HCT116 (cell line): ENCODE results near the gene PACRG. TPM values are rescaled to one million over a fixed set of nuclear protein-coding genes. Genes with fewer than 3 reads are reported as not detected.

Experiments used
- ATAC-seq: fragments of 200-7000 bp; cut with Tn5 transposase; 2 replicates; pipeline ENCODE4 v1.9.1; 2020; ENCODE audit warnings: mild to moderate bottlenecking, moderate library complexity
- BruUV-seq: library from RNA; stranded (reverse); fragments of 400-500 nt; replicated peaks from 2 replicates; lab custom pipeline; 2021; lab: Mats Ljungman, UMichigan
- CTCF ChIA-PET: fragments of 300-600 bp; sonication (Branson Sonifier 250); formaldehyde crosslinking; loops from one replicate; lab custom pipeline; 2021; ENCODE audit warnings: antibody characterized with exemption; lab: Charles Lee
- POLR2A ChIA-PET: fragments of 300-600, 350-600 bp; sonication (Branson Sonifier 250); formaldehyde crosslinking; loops from one replicate; lab custom pipeline; 2021; ENCODE audit warnings: antibody characterized with exemption; lab: Charles Lee
- RAD21 ChIA-PET, 2 experiments: fragments of 300-600 bp; sonication (Branson Sonifier 250); formaldehyde crosslinking; loops; one replicate each; lab custom pipeline; 2023; ENCODE audit warnings: low total read pairs in 2 of 2; ENCODE audit not compliant: uncharacterized antibody in 2 of 2, unreplicated experiment in 2 of 2, low non-redundant PET in 1 of 2; lab: Charles Lee
- DNase-seq: peaks from one replicate; pipeline ENCODE4 v3.0.0-alpha.2; 2010; ENCODE audit warnings: low read depth, low spot score
- H2AFZ ChIP-seq: fragments of 200-600 bp; shearing (Covaris generic), sonication (generic); 2 replicates; pipeline ENCODE4 v1.6.1; 2017; ENCODE audit warnings: low read depth, mixed run types, mixed read lengths, antibody characterized with exemption, low read length; ENCODE audit not compliant: poor library complexity, severe bottlenecking
- H3K27ac ChIP-seq: 2 replicates; pipeline ENCODE4 v1.5.1; 2012; ENCODE audit warnings: low read depth, low read length
- H3K27me3 ChIP-seq: fragments of 200-600 bp; sonication (generic); 2 replicates; pipeline ENCODE4 v1.6.1; 2016; ENCODE audit warnings: mixed run types, low read length, mixed read lengths; ENCODE audit not compliant: insufficient read depth
- H3K36me3 ChIP-seq, 2 experiments: fragments of 200-500 bp in 1 of 2; fragments of 200-600 bp in 1 of 2; sonication (Bioruptor generic) in 1 of 2; sonication (generic) in 1 of 2; 2 replicates each; pipeline versions ENCODE4 v1.5.1 to v1.6.1; 2014 to 2016; ENCODE audit warnings: low read length in 2 of 2, inconsistent platforms in 1 of 2, mixed read lengths in 1 of 2, mixed run types in 1 of 2; ENCODE audit not compliant: insufficient read depth in 2 of 2, control insufficient read depth in 1 of 2
- H3K4me1 ChIP-seq, 2 experiments: fragments of 200-600 bp in 1 of 2; sonication (generic) in 1 of 2; 2 replicates each; pipeline versions ENCODE4 v1.5.1 to v1.6.1; 2012 to 2017; ENCODE audit warnings: low read length in 2 of 2, inconsistent platforms in 1 of 2, mild to moderate bottlenecking in 1 of 2, mixed read lengths in 1 of 2, mixed run types in 1 of 2, moderate library complexity in 1 of 2; ENCODE audit not compliant: insufficient read depth in 2 of 2, control insufficient read depth in 1 of 2
- H3K4me2 ChIP-seq: fragments of 200-600 bp; sonication (generic); 2 replicates; pipeline ENCODE4 v1.6.1; 2017; ENCODE audit warnings: mixed run types, low read length, mixed read lengths
- H3K4me3 ChIP-seq, 2 experiments: fragments of 200-600 bp in 1 of 2; sonication (generic) in 1 of 2; replicated peaks in 1 of 2; 2 replicates each; pipeline ENCODE4 v1.5.1; 2011 to 2016; ENCODE audit warnings: low read length in 2 of 2, control low read depth in 1 of 2, low read depth in 1 of 2, mild to moderate bottlenecking in 1 of 2, mixed read lengths in 1 of 2, mixed run types in 1 of 2
- H3K79me2 ChIP-seq: fragments of 200-600 bp; sonication (generic); 2 replicates; pipeline ENCODE4 v1.6.1; 2017; ENCODE audit warnings: mild to moderate bottlenecking, mixed run types, low read length, moderate library complexity, mixed read lengths; ENCODE audit not compliant: insufficient read depth
- H3K9ac ChIP-seq: fragments of 200-600 bp; sonication (generic); 2 replicates; pipeline ENCODE4 v1.6.1; 2016; ENCODE audit warnings: low read length, mixed read lengths
- H3K9me2 ChIP-seq: fragments of 200-600 bp; sonication (generic), shearing (Covaris generic); 2 replicates; pipeline ENCODE4 v1.6.1; 2017; ENCODE audit warnings: mixed run types, mild to moderate bottlenecking, moderate library complexity; ENCODE audit not compliant: insufficient read depth
- H3K9me3 ChIP-seq, 2 experiments: fragments of 200-500 bp in 1 of 2; fragments of 200-600 bp in 1 of 2; sonication (Bioruptor generic) in 1 of 2; sonication (generic) in 1 of 2; 2 replicates each; pipeline ENCODE4 v1.6.1; 2014 to 2017; ENCODE audit warnings: low read length in 2 of 2, mixed read lengths in 2 of 2, inconsistent platforms in 1 of 2, low read depth in 1 of 2, mild to moderate bottlenecking in 1 of 2, mixed run types in 1 of 2, moderate library complexity in 1 of 2; ENCODE audit not compliant: control insufficient read depth in 1 of 2, insufficient read depth in 1 of 2
- H4K20me1 ChIP-seq: fragments of 200-600 bp; sonication (generic), shearing (Covaris generic); 2 replicates; pipeline ENCODE4 v1.6.1; 2017; ENCODE audit warnings: mixed run types, mild to moderate bottlenecking, moderate library complexity; ENCODE audit not compliant: insufficient read depth
- CBX3 ChIP-seq: IDR thresholded peaks from 2 replicates; pipeline ENCODE4 v1.6.1; 2012; ENCODE audit warnings: low read depth
- CEBPB ChIP-seq: IDR thresholded peaks from 2 replicates; pipeline ENCODE4 v1.6.1; 2012; ENCODE audit warnings: low read depth
- EGR1 ChIP-seq: IDR thresholded peaks from 2 replicates; pipeline ENCODE4 v1.6.1; 2012; ENCODE audit warnings: low read depth
- ELF1 ChIP-seq: IDR thresholded peaks from 2 replicates; pipeline ENCODE4 v1.6.1; 2012; ENCODE audit warnings: low read depth, borderline replicate concordance
- EZH2 ChIP-seq: fragments of 200-600 bp; sonication (generic); IDR thresholded peaks from 2 replicates; pipeline ENCODE4 v1.6.1; 2017; ENCODE audit warnings: antibody characterized with exemption, mixed run types
- EZH2phosphoT487 ChIP-seq: fragments of 200-600 bp; IDR thresholded peaks from 2 replicates; pipeline ENCODE4 v1.6.1; 2018; ENCODE audit warnings: antibody characterized with exemption, borderline replicate concordance
- POLR2A ChIP-seq: IDR thresholded peaks from 2 replicates; pipeline ENCODE4 v1.7.0; 2011; ENCODE audit warnings: borderline replicate concordance; ENCODE audit not compliant: insufficient read depth, insufficient read length; ENCODE audit errors: extremely low read depth
- RAD21 ChIP-seq: IDR thresholded peaks from 2 replicates; pipeline ENCODE4 v1.6.1; 2012; ENCODE audit warnings: low read depth, mild to moderate bottlenecking
- SIN3A ChIP-seq: IDR thresholded peaks from 2 replicates; pipeline ENCODE4 v1.6.1; 2012; ENCODE audit warnings: low read depth
- SP1 ChIP-seq: IDR thresholded peaks from 2 replicates; pipeline ENCODE4 v1.6.1; 2012; ENCODE audit warnings: low read depth
- SRF ChIP-seq: IDR thresholded peaks from 2 replicates; pipeline ENCODE4 v1.6.1; 2012; ENCODE audit warnings: low read depth
- TCF7L2 ChIP-seq: IDR thresholded peaks from 2 replicates; pipeline ENCODE4 v1.7.0; 2011; ENCODE audit warnings: borderline replicate concordance, inconsistent platforms; ENCODE audit not compliant: insufficient read depth, insufficient read length; ENCODE audit errors: extremely low read depth
- YY1 ChIP-seq: IDR thresholded peaks from 2 replicates; pipeline ENCODE4 v1.6.1; 2011; ENCODE audit warnings: low read length, low read depth, moderate library complexity, mild to moderate bottlenecking; ENCODE audit not compliant: insufficient replicate concordance; ENCODE audit errors: extremely low read depth
- ZFX ChIP-seq: fragments of 450-650 bp; IDR thresholded peaks from 2 replicates; pipeline ENCODE4 v1.6.1; 2017
- ZNF274 ChIP-seq: fragments of 200-500 bp; sonication (Bioruptor generic); IDR thresholded peaks from 2 replicates; pipeline ENCODE4 v1.6.1; 2014; ENCODE audit warnings: mild to moderate bottlenecking, low read depth, low read length, inconsistent platforms
- intact Hi-C: fragments of 100-400 bp; cut with micrococcal nuclease; formaldehyde crosslinking; loops from 2 replicates; pipeline ENCODE4 v1.10.0; 2022
- total RNA-seq: library from RNA; stranded (reverse); gene quantifications from one replicate; pipeline ENCODE4 v1.2.1, GENCODE V29; 2021; ENCODE audit not compliant: unreplicated experiment
- TF ChIP-seq, protein P1 (sequence below): IDR thresholded peaks from 2 replicates; pipeline ENCODE4 v1.6.1; 2012
- TF ChIP-seq, protein P2 (sequence below): IDR thresholded peaks from 2 replicates; pipeline ENCODE4 v1.6.1; 2012
- TF ChIP-seq, protein P3 (sequence below): IDR thresholded peaks from 2 replicates; pipeline ENCODE4 v1.6.1; 2012; ENCODE audit warnings: low read depth

Gene PACRG
- total RNA-seq, 1 experiment from 2014 or later: 0.71 TPM

GRCh38 chr6:162719528-162719927, 8.2 kb upstream of the PACRG start:
- no TSS peak for BruUV-seq
- H4K20me1 ChIP-seq: no peaks in the 10 kb centered on the region
- H3K4me2 ChIP-seq: no peak overlapping the region
- no peak for DNase-seq
- no peaks in the 10 kb centered on the region for H3K36me3 ChIP-seq
- CTCF ChIA-PET: no interaction called here
- no peaks in the 10 kb centered on the region for H3K79me2 ChIP-seq
- peaks cover 0 to 4% of the 10 kb centered on the region in 2 experiments; a peak in 1 of 4 replicates for H3K9me3 ChIP-seq
- H3K4me1 ChIP-seq: no peaks in the 10 kb centered on the region
- no peaks in the 10 kb centered on the region for H3K9me2 ChIP-seq
- no peak overlapping the region for H3K9ac ChIP-seq
- intact Hi-C loops: no loop called here
- POLR2A ChIA-PET: no interaction called here
- TF ChIP-seq ELF1 (no peak), POLR2A (no peak), TCF7L2 (no peak), YY1 (no peak), SP1 (no peak), EGR1 (no peak), RAD21 (no peak), SIN3A (no peak), CBX3 (no peak), EZH2 (no peak), ZNF274 (no peak), CEBPB (no peak), ZFX (no peak), EZH2phosphoT487 (no peak), SRF (no peak)
- TF ChIP-seq, protein P1, sequence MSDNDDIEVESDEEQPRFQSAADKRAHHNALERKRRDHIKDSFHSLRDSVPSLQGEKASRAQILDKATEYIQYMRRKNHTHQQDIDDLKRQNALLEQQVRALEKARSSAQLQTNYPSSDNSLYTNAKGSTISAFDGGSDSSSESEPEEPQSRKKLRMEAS: no peak
- TF ChIP-seq, protein P2, sequence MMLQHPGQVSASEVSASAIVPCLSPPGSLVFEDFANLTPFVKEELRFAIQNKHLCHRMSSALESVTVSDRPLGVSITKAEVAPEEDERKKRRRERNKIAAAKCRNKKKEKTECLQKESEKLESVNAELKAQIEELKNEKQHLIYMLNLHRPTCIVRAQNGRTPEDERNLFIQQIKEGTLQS: no peak
- TF ChIP-seq, protein P3, sequence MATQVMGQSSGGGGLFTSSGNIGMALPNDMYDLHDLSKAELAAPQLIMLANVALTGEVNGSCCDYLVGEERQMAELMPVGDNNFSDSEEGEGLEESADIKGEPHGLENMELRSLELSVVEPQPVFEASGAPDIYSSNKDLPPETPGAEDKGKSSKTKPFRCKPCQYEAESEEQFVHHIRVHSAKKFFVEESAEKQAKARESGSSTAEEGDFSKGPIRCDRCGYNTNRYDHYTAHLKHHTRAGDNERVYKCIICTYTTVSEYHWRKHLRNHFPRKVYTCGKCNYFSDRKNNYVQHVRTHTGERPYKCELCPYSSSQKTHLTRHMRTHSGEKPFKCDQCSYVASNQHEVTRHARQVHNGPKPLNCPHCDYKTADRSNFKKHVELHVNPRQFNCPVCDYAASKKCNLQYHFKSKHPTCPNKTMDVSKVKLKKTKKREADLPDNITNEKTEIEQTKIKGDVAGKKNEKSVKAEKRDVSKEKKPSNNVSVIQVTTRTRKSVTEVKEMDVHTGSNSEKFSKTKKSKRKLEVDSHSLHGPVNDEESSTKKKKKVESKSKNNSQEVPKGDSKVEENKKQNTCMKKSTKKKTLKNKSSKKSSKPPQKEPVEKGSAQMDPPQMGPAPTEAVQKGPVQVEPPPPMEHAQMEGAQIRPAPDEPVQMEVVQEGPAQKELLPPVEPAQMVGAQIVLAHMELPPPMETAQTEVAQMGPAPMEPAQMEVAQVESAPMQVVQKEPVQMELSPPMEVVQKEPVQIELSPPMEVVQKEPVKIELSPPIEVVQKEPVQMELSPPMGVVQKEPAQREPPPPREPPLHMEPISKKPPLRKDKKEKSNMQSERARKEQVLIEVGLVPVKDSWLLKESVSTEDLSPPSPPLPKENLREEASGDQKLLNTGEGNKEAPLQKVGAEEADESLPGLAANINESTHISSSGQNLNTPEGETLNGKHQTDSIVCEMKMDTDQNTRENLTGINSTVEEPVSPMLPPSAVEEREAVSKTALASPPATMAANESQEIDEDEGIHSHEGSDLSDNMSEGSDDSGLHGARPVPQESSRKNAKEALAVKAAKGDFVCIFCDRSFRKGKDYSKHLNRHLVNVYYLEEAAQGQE: no peak
- TF ChIP-seq, all 23 proteins: peak for 0
- H2AFZ ChIP-seq: no peak overlapping the region
- no peak for ATAC-seq
- no peak overlapping the region for H3K4me3 ChIP-seq
- RAD21 ChIA-PET: no interaction called here
- H3K27ac ChIP-seq: no peak overlapping the region
- H3K27me3 ChIP-seq: no peaks in the 10 kb centered on the region
